Neural progenitor cell (in vitro differentiated cells): ENCODE measurements around the gene ARID5B.

Experiments used
- EZH2 ChIP-seq: fragments of 200-600 bp; sonication (generic); IDR thresholded peaks from 2 replicates; pipeline ENCODE4 v1.6.1; 2017; ENCODE audit warnings: antibody characterized with exemption, mild to moderate bottlenecking, moderate library complexity
- EZH2phosphoT487 ChIP-seq: fragments of 200-600 bp; sonication (generic); IDR thresholded peaks from 2 replicates; pipeline ENCODE4 v1.6.1; 2017; ENCODE audit warnings: antibody characterized with exemption
- TF ChIP-seq, protein P1 (sequence below): fragments of 200-600 bp; sonication (generic); IDR thresholded peaks from 2 replicates; pipeline ENCODE4 v1.5.1; 2017; ENCODE audit warnings: antibody characterized with exemption, mild to moderate bottlenecking

DNA sequence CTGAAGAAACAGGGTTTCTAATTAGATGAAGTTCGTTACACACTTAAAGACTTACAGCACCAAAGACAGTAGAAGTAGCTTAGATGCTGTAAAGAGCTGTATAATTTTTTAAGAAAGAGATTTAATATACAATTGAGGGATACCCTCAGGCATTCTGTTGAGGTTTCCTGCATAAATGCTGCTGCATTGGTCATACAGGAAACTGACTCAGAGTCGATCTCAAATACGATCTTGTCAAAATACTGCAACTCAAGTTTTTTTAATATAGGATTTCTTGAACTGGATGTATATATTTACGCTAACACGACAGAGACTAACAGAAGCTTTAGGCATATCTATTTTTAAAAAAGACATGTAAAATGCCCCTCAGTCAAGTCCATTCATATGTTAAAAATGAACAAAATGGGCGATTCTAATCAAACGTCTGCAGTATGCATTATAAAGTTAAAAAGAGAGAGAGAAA is 2.4 kb upstream of the ARID5B start:
- TF ChIP-seq, protein P1, sequence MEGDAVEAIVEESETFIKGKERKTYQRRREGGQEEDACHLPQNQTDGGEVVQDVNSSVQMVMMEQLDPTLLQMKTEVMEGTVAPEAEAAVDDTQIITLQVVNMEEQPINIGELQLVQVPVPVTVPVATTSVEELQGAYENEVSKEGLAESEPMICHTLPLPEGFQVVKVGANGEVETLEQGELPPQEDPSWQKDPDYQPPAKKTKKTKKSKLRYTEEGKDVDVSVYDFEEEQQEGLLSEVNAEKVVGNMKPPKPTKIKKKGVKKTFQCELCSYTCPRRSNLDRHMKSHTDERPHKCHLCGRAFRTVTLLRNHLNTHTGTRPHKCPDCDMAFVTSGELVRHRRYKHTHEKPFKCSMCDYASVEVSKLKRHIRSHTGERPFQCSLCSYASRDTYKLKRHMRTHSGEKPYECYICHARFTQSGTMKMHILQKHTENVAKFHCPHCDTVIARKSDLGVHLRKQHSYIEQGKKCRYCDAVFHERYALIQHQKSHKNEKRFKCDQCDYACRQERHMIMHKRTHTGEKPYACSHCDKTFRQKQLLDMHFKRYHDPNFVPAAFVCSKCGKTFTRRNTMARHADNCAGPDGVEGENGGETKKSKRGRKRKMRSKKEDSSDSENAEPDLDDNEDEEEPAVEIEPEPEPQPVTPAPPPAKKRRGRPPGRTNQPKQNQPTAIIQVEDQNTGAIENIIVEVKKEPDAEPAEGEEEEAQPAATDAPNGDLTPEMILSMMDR, result no peak
- TF ChIP-seq EZH2, result no peak
- TF ChIP-seq EZH2phosphoT487, result no peak
